Ammon's horn (tissue), 1 donor: ENCODE measurements around the gene ZNF277.

Experiments
- DNase-seq: peaks from one replicate; pipeline ENCODE4 v3.0.0-alpha.2; 2016; ENCODE audit warnings: low spot score

ZNF277 gene

DNA sequence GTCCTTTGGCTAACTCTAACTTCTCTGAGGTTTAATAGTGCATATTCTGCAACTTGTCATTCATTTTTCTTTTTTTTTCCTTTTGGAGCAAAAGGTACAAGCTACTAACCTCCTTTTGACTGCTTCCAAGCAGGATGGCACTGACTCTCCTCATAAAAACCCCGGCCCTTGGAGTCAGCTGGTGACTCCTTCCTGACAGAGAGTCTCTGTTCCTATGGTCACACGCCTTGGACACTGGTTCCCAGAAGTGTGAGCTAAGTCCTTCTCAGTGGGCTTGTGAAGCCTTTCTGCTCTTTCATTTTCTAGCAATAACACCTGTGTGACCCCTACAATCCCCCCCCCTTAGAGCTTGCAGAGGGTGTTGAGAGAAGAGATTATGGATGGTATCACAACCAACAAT, 22.0 kb upstream of the ZNF277 start:
- DNase-seq: peak; percentile 60

GRCh38 chr7:112185005-112185834, 21.3 kb upstream of the ZNF277 start:
- DNase-seq: peak; percentile 54

GRCh38 chr7:112186300-112186699, 20.2 kb upstream of the ZNF277 start:
- DNase-seq: no peak

GRCh38 chr7:112188257-112188656, 18.2 kb upstream of the ZNF277 start:
- DNase-seq: no peak

DNA sequence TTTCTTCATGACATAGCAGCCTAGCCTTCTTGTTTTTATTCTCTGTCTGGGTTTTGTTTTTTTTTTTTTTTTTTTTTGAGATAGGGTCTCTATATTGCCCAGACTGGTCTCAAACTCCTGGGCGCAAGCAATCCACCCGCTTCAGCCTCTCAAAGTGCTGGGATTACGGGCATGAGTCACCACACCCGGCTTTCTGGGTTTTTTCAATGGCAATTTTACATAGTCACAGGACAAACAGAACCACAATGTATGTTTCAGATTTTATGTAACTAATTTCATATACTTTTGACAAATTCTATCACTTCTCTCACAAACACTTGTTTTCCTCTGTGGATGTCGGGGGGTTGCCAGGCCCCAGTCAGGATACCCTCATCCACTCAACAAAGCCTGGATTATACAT, 16.8 kb upstream of the ZNF277 start:
- DNase-seq: no peak

DNA sequence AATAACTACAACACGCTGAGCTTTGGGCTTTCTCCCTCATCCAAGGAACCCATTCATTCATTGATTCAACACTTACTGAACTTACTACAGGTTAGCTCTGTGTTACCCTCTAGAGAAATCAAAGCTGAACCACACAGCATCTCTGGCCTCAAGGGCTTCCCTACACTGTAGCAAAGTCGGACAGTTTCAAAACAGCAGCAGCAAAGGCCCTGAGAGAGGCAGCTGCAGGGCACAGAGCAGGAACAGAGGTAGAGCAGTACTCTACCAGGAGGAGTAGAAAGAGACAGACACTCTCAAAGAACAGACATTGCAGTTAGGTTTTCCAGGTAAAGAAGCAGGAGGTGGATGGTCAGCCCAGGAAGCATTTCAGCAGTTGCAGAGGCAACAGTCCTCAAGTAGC, 16.4 kb upstream of the ZNF277 start:
- no peak for DNase-seq

GRCh38 chr7:112192236-112193154, 14.0 kb upstream of the ZNF277 start:
- DNase-seq: no peak

DNA sequence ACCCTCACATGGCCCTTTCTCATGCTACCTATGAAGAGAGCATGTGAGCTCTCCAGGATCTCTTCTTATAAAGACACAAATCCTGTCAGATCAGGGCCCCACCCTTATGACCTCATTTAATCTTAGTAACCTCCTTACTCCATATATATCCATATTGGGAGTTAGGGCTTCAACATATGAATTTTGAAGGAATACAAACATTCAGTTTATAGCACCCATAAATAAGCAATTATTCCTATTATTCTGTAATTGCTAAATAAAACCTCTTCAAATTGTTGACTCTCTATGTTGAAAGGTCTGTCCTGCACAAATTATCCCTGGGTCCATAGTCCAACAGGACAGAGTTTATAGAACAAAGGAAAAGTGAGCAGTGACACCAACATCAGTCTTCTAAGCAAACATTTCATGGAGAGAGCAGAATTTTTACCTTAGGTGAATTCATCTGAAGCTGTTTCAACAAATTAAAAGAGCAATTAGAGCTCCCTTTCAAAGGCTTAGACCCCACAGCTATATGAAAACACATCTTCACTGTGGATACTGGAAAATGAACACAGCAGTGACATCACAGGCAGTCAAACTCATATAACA, 12.5 kb upstream of the ZNF277 start:
- no peak for DNase-seq

DNA sequence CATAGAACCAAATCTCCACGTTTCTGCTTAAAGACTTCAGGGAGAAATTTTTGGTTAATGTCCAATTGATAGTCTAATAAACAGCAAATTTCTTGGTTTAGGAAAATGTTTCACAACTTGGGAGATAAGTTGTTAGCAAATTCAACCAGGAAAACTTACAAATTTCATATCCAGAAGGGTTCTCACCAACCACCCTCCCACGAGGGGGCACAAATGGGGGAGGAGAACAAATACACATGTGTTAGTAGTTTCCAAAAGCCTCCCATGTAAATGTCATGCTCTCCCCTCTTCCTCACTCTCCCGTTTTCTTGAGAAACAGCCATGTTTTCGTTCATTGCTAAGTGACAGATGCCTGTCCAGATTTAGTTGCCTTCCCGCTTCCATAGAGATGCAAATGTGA, 10.8 kb upstream of the ZNF277 start:
- DNase-seq: no peak

GRCh38 chr7:112197322-112197721, 9.2 kb upstream of the ZNF277 start:
- DNase-seq: no peak

DNA sequence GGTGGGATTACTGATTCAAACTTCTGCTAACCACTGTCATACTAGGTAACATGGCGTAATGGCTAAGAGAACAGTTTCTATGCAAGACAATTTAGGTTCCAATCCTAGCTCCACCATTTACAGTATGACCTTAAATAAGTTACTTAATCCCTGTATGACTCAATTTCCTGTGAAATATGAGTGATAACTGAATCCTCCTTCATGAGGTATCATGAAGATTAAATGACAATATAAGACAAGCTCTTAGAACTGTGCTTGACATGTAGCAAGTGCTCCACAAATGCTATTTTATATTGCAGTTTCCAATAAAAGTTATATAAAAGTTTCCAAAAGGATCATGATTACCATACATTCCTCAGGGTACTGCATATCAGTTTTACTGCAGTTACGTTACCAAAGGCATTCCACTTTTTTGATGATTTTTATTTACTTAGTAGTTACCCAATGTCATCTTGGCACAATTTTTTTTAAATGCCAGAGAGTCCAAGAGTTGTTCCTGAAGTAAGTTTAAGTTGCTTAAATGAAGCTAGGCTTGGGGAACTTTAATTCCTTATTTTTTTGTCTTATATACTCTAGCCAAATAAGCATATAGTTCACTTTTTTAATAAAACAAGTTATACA, 7.3 kb upstream of the ZNF277 start:
- no peak for DNase-seq

DNA sequence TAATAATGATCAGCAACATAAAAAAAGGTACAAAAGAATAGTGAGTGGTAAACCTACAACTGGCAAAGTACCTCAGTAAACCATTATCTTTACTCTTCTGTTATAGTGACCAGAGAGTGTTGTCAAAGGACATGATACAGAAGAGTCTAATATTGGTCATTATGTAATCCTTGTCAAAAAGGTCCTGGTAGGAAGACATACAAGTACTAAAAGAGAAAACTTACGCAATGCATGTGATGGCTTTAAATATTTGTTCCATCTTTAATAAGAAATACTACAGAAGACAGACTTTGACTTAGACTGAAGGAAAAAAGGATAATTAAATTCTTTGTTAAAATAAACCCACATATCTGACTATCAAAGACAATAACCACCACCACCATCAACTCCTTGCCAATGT, 6.8 kb upstream of the ZNF277 start:
- no peak for DNase-seq

DNA sequence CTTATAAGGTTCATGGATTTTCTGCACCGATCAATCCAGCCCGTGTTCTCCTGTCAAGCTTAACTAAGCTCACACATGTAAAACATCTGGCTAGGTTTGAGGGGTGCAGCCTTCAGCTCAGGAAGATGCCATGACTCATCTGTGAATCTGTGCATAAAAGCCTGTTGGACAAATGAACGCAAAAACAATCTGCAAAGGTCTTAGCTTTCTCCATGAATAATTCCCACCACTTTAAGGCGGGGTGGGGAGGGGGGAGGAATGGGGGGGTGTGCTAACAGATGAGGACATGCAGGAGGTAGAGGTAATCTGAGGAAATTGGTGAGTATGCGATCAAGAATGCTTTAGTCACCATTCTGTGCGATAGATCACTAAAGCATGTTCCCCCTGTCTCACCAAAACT, 5.1 kb upstream of the ZNF277 start:
- DNase-seq: no peak

DNA sequence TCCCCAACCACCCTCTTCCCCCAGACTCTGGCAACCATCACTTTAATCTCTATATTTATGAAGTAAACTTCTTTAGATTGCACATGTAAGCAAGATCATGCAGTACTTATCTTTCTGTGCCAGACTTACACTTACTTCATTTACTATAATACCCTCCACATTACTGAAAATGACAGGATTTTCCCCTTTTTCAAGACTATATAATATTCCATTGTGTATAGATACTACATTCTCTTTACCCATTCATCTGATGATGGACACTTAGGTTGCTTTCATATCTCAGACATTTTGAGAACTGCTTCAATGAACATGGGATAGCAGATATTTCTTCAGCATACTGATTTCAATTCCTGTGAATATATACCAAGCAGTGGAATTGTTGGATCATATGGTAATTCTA, 4.7 kb upstream of the ZNF277 start:
- DNase-seq: no peak

DNA sequence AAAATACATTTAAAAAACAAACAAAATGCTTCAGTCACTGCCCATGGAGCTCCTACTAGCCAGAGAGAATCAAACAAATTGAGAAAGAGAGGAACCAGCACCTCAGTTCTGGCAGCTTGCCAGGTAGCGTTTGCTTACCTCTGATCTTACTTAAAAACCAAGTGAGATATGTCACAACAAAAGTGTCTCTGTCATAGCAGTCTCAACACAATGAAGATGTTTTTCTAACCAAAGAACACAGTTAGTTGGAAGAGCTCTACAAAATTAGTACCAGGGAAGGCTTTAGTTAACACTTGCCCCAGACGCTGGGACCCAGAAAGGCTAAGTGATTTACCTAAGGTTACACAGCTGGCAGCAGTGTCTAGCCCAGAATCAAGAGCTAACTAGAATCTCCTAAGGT, 3.7 kb upstream of the ZNF277 start:
- DNase-seq: peak; percentile 41

DNA sequence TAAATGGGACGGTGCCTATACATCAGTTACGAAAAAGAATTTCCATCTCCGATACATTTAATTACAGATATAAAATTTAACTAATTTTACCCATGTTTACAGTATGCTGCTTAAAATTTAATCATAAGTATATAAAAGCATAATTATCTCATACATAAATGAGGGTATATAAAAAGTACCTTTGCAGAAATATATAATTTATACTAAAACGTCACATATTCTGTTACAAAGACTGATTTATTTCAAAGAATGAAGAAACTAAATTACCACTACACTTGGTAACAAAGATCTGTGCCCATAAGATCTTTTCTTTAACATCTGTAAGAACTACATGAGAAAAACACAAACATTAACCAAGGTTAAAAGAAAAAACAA, 3.1 kb upstream of the ZNF277 start:
- no peak for DNase-seq

DNA sequence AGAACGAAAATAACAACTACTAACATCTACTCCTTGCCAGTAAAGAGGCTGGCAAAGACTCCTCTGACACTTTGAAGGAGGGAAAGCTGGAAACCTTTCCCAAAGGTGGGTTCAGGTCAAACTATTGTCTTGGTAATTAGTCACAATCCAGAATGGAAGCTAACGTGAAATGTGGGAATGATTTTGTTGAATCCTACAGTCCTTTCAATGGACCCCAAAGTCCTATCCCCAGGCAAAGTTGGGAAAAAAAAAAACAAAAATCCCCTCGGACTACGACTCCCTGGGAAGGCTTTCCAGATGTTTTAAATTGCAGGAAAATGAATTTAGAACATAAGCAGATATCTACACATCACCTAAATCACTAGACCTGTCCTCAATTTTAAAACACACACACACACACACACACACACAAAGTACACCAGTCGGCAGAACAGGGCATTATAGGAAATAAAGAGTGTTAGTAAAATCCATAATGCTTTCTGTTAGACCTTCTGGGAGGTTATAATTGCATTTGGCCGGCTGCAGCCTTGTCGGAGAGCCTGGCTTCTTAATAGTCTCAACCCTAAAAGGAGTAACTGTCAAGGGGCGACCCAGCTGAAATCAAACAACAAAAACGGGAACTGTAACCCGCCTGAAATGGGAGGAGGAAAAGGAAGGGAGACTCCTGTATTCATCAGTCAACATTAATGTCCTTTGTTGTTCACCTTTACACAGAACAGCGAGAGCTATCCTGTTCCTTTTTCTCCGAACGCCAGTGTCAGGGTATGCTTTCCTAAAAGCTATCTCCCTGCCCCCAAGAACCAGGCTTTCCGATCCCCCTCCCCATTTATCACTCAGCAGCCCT, 1.8 kb upstream of the ZNF277 start:
- peak; percentile 51 for DNase-seq

GRCh38 chr7:112205343-112206237, 905 bp upstream of the ZNF277 start:
- peak; percentile 78 for DNase-seq

GRCh38 chr7:112206991-112207592, 597 bp downstream of the ZNF277 start:
- no peak for DNase-seq

- no peak for DNase-seq
Measured at GRCh38 chr7:112207765-112208164, 1.3 kb downstream of the ZNF277 start.
